H1 (cell line): ENCODE results near the gene SZT2. TPM values are rescaled to one million over a fixed set of nuclear protein-coding genes. Genes with fewer than 3 reads are reported as not detected.

Experiments used
- BRCA1 ChIP-seq: IDR thresholded peaks from 2 replicates; pipeline ENCODE4 v1.6.1; 2012; ENCODE audit warnings: low read depth, low read length, improper control_type of control experiment
- CTCF ChIP-seq, 3 experiments: IDR thresholded peaks; 1 replicate in 2 of 3; 2 replicates in 1 of 3; pipeline versions ENCODE4 v1.5.1 to v1.6.1; 2011; ENCODE audit warnings: low read length in 3 of 3, mild to moderate bottlenecking in 3 of 3, inconsistent platforms in 2 of 3, low read depth in 1 of 3, moderate library complexity in 1 of 3; ENCODE audit not compliant: insufficient read depth in 1 of 3; ENCODE audit errors: control extremely low read depth in 1 of 3
- E2F6 ChIP-seq: IDR thresholded peaks from 2 replicates; pipeline ENCODE4 v1.6.1; 2012; ENCODE audit warnings: inconsistent platforms
- SRF ChIP-seq: IDR thresholded peaks from 2 replicates; pipeline ENCODE4 v1.6.1; 2011; ENCODE audit warnings: mild to moderate bottlenecking, low read depth, low read length, moderate library complexity
- ZNF274 ChIP-seq: IDR thresholded peaks from 2 replicates; pipeline ENCODE4 v1.7.0; 2012; ENCODE audit warnings: low read length, borderline replicate concordance; ENCODE audit errors: extremely low read depth
- polyA plus RNA-seq, 7 experiments: library from polyadenylated mRNA; depleted of rRNA in 3 of 7; stranded (reverse) in 5 of 7; unstranded in 2 of 7; fragments of >200 nt in 5 of 7; fragments of 200-250 nt in 2 of 7; gene quantifications; 1 replicate in 5 of 7; 2 replicates in 1 of 7; 4 replicates in 1 of 7; pipeline versions ENCODE4 v1.2.1 to v1.2.3, GENCODE V29; 2011 to 2013; ENCODE audit warnings: missing spikeins in 2 of 7, mixed read lengths in 2 of 7
- total RNA-seq: library from RNA; stranded (reverse); fragmentation: NEBNext Ultra II Directional; extraction: Animal tissue kit (Norgen Biotek cat#: 25700); gene quantifications from 2 replicates; pipeline ENCODE4 v1.2.1, GENCODE V29; 2021

SZT2 gene
- total and polyA plus RNA-seq, 2 of the 8 experiments (the other 6 are each of a cell fraction or from before 2014, with no cell fraction given) = 4.7 to 12.9 TPM

DNA sequence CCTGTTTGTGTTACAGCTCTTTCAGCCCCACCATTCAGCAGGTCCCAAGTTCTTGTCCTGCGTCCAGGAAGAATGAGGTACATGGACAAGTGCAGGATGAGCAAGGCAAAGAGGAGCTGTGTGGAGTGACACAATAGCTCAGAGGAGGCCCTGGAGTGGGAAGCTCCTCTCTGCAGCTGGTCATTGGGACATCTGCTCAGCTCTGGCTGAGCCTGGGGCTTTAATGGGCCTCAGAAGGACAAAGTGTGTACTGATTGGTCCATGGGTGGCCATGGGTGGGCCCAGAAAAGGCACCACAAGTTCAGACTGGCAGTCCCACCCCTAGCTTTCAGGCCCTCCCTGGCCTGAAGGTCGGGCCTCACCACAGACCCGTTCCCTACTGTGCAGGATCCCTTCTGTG lies 78.7 kb downstream of the SZT2 start (continued):
- no peak for TF ChIP-seq CTCF (IDR thresholded peaks at IDR 0.05; ENCODE audit: control extremely low read depth in 1 of 3, insufficient read depth in 1 of 3, low read depth in 1 of 3, low read length in 3 of 3)
- no peak for TF ChIP-seq E2F6
- TF ChIP-seq BRCA1 = no peak
- no peak for TF ChIP-seq ZNF274
- no peak for TF ChIP-seq SRF
